Left ventricle myocardium inferior (tissue), 1 donor: ENCODE results near the gene NRK. TPM values are rescaled to one million over a fixed set of nuclear protein-coding genes. Genes with fewer than 3 reads are reported as not detected.
"Not testable (repeated sequence)": the region's sequence is repeated elsewhere in the genome, so short reads cannot be mapped to it uniquely, and the experiment has no call there.

Experiments used
- DNase-seq: peaks from one replicate; pipeline ENCODE4 v3.0.0-alpha.2; 2020
- H3K27ac ChIP-seq: fragments of 200-600 bp; replicated peaks from 2 replicates; pipeline ENCODE4 v1.8.0; 2021
- H3K27me3 ChIP-seq: fragments of 200-600 bp; 2 replicates; pipeline ENCODE4 v1.8.0; 2021; ENCODE audit warnings: low read depth
- H3K36me3 ChIP-seq: fragments of 200-600 bp; 2 replicates; pipeline ENCODE4 v1.8.0; 2021
- H3K4me1 ChIP-seq: fragments of 200-600 bp; 2 replicates; pipeline ENCODE4 v1.8.0; 2021
- H3K4me3 ChIP-seq: fragments of 200-600 bp; 2 replicates; pipeline ENCODE4 v1.8.0; 2021; ENCODE audit warnings: mild to moderate bottlenecking, moderate library complexity
- H3K9me3 ChIP-seq: fragments of 200-600 bp; replicated peaks from 2 replicates; pipeline ENCODE4 v1.8.0; 2021
- intact Hi-C: fragments of 100-400 bp; cut with micrococcal nuclease; formaldehyde crosslinking; loops from one replicate; pipeline ENCODE4 v1.11.0; 2022
- total RNA-seq: library from RNA; stranded (reverse); fragmentation: NEBNext Ultra II Directional; extraction: Animal tissue kit (Norgen Biotek cat#: 25700); gene quantifications from one replicate; pipeline ENCODE4 v1.2.1, GENCODE V29; 2021
- TF ChIP-seq, protein P1 (sequence below): fragments of 200-600 bp; IDR thresholded peaks from 2 replicates; pipeline ENCODE4 v1.8.0; 2021; ENCODE audit warnings: antibody characterized with exemption, mild to moderate bottlenecking, borderline replicate concordance
- donor health status: DM: no; HTN: yes; CAD: no; lungs with severe emphysema.

The NRK gene
- total RNA-seq, 1 donor from 2014 or later, result 2.7 TPM

DNA sequence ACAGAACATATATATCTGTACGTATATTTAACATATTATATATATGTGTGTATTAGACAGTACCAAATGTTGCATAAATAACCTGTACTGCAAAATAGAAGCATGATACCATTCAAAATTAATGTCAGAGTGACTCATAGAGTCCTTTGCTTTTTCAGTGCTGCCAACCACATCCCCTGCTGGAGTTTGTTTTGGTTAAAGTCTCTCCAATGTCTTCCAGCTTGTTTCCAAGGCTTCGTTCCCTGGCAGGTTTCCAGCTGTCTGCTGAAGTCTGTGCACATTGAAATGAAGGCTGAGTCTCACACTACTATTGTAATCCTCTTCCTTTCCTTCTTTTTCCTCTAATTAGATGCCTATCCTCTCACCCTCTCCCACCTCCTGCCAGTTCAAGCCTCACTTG lies 14.9 kb downstream of the NRK start:
- TF ChIP-seq, protein P1, sequence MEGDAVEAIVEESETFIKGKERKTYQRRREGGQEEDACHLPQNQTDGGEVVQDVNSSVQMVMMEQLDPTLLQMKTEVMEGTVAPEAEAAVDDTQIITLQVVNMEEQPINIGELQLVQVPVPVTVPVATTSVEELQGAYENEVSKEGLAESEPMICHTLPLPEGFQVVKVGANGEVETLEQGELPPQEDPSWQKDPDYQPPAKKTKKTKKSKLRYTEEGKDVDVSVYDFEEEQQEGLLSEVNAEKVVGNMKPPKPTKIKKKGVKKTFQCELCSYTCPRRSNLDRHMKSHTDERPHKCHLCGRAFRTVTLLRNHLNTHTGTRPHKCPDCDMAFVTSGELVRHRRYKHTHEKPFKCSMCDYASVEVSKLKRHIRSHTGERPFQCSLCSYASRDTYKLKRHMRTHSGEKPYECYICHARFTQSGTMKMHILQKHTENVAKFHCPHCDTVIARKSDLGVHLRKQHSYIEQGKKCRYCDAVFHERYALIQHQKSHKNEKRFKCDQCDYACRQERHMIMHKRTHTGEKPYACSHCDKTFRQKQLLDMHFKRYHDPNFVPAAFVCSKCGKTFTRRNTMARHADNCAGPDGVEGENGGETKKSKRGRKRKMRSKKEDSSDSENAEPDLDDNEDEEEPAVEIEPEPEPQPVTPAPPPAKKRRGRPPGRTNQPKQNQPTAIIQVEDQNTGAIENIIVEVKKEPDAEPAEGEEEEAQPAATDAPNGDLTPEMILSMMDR, result no peak
- Histone ChIP-seq H3K27ac (no peak overlapping the region), H3K36me3 (no peaks in the 10 kb centered on the region), H3K9me3 (no peaks in the 10 kb centered on the region), H3K4me1 (no peaks in the 10 kb centered on the region), H3K27me3 (no peaks in the 10 kb centered on the region), H3K4me3 (no peak overlapping the region)
- peak; percentile 50 for DNase-seq
- intact Hi-C loops, result no loop called here

DNA sequence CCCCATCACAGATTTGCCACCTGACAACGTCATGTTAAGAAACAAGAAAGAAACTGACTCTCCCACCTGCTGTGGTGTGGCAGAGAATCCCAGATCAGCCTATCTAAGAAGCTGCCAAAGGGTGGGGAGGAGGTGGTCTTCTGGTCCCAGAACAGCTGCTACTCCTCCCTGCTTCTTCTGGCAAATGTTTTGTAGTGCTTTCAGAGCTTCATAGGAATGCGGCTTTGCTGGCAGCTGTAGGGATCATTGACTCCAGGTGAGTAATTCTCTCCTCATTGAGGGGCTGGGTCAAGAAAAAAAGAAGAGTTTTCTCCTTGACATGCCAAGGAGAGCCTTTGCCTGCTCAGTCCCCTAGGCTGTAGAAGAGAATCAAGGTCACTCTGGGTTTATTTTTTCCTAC lies 23.3 kb downstream of the NRK start:
- H3K9me3 ChIP-seq, result no peaks in the 10 kb centered on the region
- H3K4me3 ChIP-seq, result no peak overlapping the region
- TF ChIP-seq, protein P1, result no peak
- no peaks in the 10 kb centered on the region for H3K27me3 ChIP-seq
- DNase-seq, result no peak
- H3K27ac ChIP-seq, result no peak overlapping the region
- intact Hi-C loops, result no loop called here
- H3K36me3 ChIP-seq, result no peaks in the 10 kb centered on the region
- H3K4me1 ChIP-seq, result no peaks in the 10 kb centered on the region

DNA sequence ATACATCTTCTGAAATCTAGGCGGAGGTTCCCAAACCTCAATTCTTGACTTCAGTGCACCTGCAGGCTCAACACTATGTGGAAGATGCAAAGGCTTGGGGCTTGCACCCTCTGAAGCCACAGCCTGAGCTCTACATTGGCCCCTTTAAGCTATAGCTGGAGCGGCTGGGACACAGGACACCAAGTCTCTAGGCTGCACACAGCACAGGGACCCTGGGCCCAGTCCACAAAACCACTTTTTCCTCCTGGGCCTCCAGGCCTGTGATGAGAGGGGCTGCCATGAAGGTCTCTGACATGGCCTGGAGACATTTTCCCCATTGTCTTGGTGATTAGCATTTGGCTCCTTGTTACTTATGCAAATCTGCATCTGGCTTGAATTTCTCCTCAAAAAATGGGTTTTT lies 27.8 kb downstream of the NRK start:
- DNase-seq, H3K27ac ChIP-seq, H3K27me3 ChIP-seq, intact Hi-C loops, H3K4me1 ChIP-seq, H3K9me3 ChIP-seq, H3K4me3 ChIP-seq, H3K36me3 ChIP-seq: not testable (repeated sequence)

DNA sequence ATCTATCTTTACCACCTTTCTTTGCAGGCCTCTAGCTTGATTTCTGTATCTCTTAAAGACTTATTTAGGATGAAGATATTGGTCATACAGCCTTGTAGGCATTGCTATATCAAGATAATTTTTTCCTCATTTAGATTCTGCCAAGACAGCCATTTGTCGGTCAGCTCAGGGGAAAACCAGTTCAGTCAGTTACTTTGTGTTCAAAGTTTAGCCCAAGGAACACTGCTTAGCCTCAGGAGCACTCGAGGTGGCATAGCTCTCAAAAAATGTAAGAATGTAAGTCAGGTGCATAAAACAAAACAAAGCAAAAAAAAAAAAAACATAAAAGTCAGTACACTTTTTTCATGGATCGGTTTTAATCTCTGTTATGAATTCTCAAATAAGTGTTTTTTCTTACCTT lies 43.4 kb downstream of the NRK start:
- no peaks in the 10 kb centered on the region for H3K9me3 ChIP-seq
- no peak overlapping the region for H3K4me3 ChIP-seq
- H3K4me1 ChIP-seq, result no peaks in the 10 kb centered on the region
- H3K27ac ChIP-seq, result no peak overlapping the region
- TF ChIP-seq, protein P1, result no peak
- H3K36me3 ChIP-seq, result no peaks in the 10 kb centered on the region
- intact Hi-C loops, result no loop called here
- no peak for DNase-seq
- no peaks in the 10 kb centered on the region for H3K27me3 ChIP-seq

DNA sequence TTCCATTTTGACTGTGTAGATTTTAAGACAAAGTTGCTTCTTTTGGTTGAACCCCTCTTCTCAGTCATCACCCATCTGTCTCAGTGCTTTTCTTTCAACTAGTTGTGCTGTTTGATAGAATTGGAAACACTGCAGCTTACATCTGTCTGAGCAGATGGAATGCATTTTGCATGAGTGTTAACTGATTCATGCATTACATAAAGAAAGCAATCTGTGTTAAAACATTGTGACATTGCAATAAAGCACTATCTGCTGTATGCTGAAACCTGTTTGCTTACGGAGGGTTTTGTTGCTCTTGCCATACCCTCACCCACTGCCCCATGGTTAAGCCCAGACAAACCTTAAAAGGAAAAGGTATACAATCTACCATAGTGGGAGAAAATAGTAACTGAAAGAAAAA lies 47.4 kb downstream of the NRK start:
- Histone ChIP-seq H3K4me3 (no peak overlapping the region), H3K27ac (no peak overlapping the region), H3K4me1 (no peaks in the 10 kb centered on the region), H3K9me3 (no peaks in the 10 kb centered on the region), H3K27me3 (no peaks in the 10 kb centered on the region), H3K36me3 (no peaks in the 10 kb centered on the region)
- DNase-seq, result no peak
- intact Hi-C loops, result no loop called here
- TF ChIP-seq, protein P1, result no peak

DNA sequence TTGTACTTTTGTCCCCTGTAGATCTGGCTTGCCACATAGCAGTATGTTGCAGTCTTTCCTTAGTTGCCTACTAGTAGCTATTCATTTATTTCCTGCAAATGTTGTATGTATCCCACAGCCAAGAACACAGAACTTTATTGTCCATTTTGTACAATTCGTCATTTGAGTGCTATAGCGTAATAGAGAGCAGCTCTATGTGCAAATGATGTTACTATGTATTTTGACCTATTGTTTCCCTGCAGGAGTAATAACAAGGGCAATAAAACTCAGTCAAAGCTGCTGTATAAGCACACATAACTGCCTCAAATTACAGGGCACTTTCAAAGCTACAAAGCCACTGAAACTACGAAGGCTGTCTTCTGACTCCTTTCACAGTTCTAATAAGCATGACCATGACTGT lies 48.1 kb downstream of the NRK start:
- Histone ChIP-seq H3K27ac (no peak overlapping the region), H3K36me3 (no peaks in the 10 kb centered on the region), H3K4me3 (no peak overlapping the region), H3K9me3 (no peaks in the 10 kb centered on the region), H3K4me1 (no peaks in the 10 kb centered on the region), H3K27me3 (no peaks in the 10 kb centered on the region)
- no peak for DNase-seq
- TF ChIP-seq, protein P1, result no peak
- intact Hi-C loops, result no loop called here
